Body of pancreas (tissue), 4 donors: Measurements from ENCODE around the gene UBASH3A. TPM values are rescaled to one million over a fixed set of nuclear protein-coding genes. Genes with fewer than 3 reads are reported as not detected.
A peak's percentile ranks its signal among the peaks of the same experiment; 100 is the strongest.

Experiments used
- ATAC-seq: fragments of 150-250 bp; one replicate; pipeline ENCODE4 v1.9.1; 2016
- DNase-seq, 4 donors: peaks; one replicate each; pipeline ENCODE4 v3.0.0-alpha.2; 2019
- H3K27ac ChIP-seq, 4 donors: fragments of 200-600 bp; sonication (generic); 1 replicate in 3 of 4; 2 replicates in 1 of 4; pipeline versions ENCODE4 v1.5.1 to v1.6.1; 2016 to 2019; ENCODE audit warnings: mild to moderate bottlenecking in 1 of 4, mixed read lengths in 1 of 4, moderate library complexity in 1 of 4
- H3K27me3 ChIP-seq, 2 donors: fragments of 200-600 bp; sonication (generic); one replicate each; pipeline ENCODE4 v1.6.0; 2016; ENCODE audit warnings: mild to moderate bottlenecking in 1 of 2
- H3K36me3 ChIP-seq, 2 donors: fragments of 200-600 bp; sonication (generic); replicated peaks in 1 of 2; 2 replicates each; pipeline ENCODE4 v1.5.1; 2016; ENCODE audit warnings: low read depth in 2 of 2; ENCODE audit not compliant: insufficient read depth in 1 of 2
- H3K4me1 ChIP-seq: fragments of 200-600 bp; sonication (generic); one replicate; pipeline ENCODE4 v1.6.0; 2016
- H3K4me3 ChIP-seq, 2 donors: fragments of 200-600 bp; sonication (generic); 1 replicate in 1 of 2; 2 replicates in 1 of 2; pipeline ENCODE4 v1.5.1; 2016 to 2019
- H3K9me3 ChIP-seq, 3 donors: fragments of 200-600 bp; sonication (generic); 1 replicate in 2 of 3; 2 replicates in 1 of 3; pipeline ENCODE4 v1.5.1; 2016
- CTCF ChIP-seq, 7 experiments: fragments of 450-650 bp in 4 of 7; fragments of 200-600 bp in 3 of 7; sonication (generic) in 3 of 7; IDR thresholded peaks; one replicate each; pipeline ENCODE4 v1.5.1; 2016 to 2019; ENCODE audit warnings: antibody characterized with exemption in 7 of 7
- POLR2A ChIP-seq, 3 donors: fragments of 450-650 bp; IDR thresholded peaks; one replicate each; pipeline ENCODE4 v1.6.1; 2016; ENCODE audit warnings: antibody characterized with exemption in 3 of 3, mild to moderate bottlenecking in 2 of 3
- whole genome bisulfite sequencing, 2 donors: methylation state at CpG; one replicate each; pipeline ENCODE4 v1.1.5; 2017; 5-methylcytosine and 5-hydroxymethylcytosine counted together
- intact Hi-C: fragments of 100-400 bp; cut with DNase I; formaldehyde crosslinking; loops from one replicate; pipeline ENCODE4 v1.15.1; 2023
- total RNA-seq, 2 donors: library from RNA; depleted of rRNA; stranded (reverse); fragments of >200 nt; gene quantifications; one replicate each; pipeline ENCODE4 v1.1.0, GENCODE V29; 2016

The UBASH3A gene
- total RNA-seq, 2 donors from 2014 or later = 0.26 TPM; not detected in 1

GRCh38 chr21:42376338-42376982 is 27.2 kb upstream of the UBASH3A start:
- intact Hi-C loops = no loop called here
- Histone ChIP-seq H3K4me3 (no peak overlapping the region), H3K27me3 (no peaks in the 10 kb centered on the region), H3K27ac (no peak overlapping the region), H3K4me1 (peaks cover 4% of the 10 kb centered on the region), H3K36me3 (no peaks in the 10 kb centered on the region), H3K9me3 (no peaks in the 10 kb centered on the region)
- peak in 3 of 4 donors; percentile 30 to 43 (median 43) for DNase-seq
- 38 to 54% methylated on average over 27 to 32 of the region's 32 CpGs for WGBS, 2 donors
- TF ChIP-seq POLR2A (IDR thresholded peaks at IDR 0.05) (no peak), CTCF (IDR thresholded peaks at IDR 0.05) (no peak)
- ATAC-seq = peak; percentile 56

GRCh38 chr21:42377211-42377950 is 26.3 kb upstream of the UBASH3A start:
- Histone ChIP-seq H3K27ac (no peak overlapping the region), H3K36me3 (no peaks in the 10 kb centered on the region), H3K4me3 (no peak overlapping the region), H3K9me3 (no peaks in the 10 kb centered on the region), H3K4me1 (peaks cover 4% of the 10 kb centered on the region), H3K27me3 (no peaks in the 10 kb centered on the region)
- intact Hi-C loops = no loop called here
- WGBS, 2 donors = 78 to 82% methylated on average over 23 to 24 of the region's 24 CpGs
- DNase-seq (no peak), ATAC-seq (no peak)
- TF ChIP-seq POLR2A (IDR thresholded peaks at IDR 0.05) = no peak
- TF ChIP-seq CTCF (IDR thresholded peaks at IDR 0.05) = no peak

- Histone ChIP-seq H3K9me3 (no peaks in the 10 kb centered on the region), H3K4me1 (peaks cover 4% of the 10 kb centered on the region), H3K27me3 (no peaks in the 10 kb centered on the region), H3K4me3 (no peak overlapping the region), H3K36me3 (no peaks in the 10 kb centered on the region), H3K27ac (no peak overlapping the region)
- TF ChIP-seq POLR2A (IDR thresholded peaks at IDR 0.05) (no peak), CTCF (IDR thresholded peaks at IDR 0.05) (no peak)
- intact Hi-C loops = no loop called here
- ATAC-seq (no peak), DNase-seq (no peak)
- WGBS, 2 donors = 64 to 81% methylated on average over 5 of the region's 5 CpGs
Measured at GRCh38 chr21:42377951-42378340, 25.8 kb upstream of the UBASH3A start.

- no peak overlapping the region for H3K27ac ChIP-seq
- 64 to 78% methylated on average over 8 of the region's 8 CpGs for WGBS, 2 donors
- H3K27me3 ChIP-seq = no peaks in the 10 kb centered on the region
- peaks cover 4% of the 10 kb centered on the region for H3K4me1 ChIP-seq
- intact Hi-C loops = no loop called here
- H3K9me3 ChIP-seq = no peaks in the 10 kb centered on the region
- no peak overlapping the region for H3K4me3 ChIP-seq
- ATAC-seq = no peak
- no peaks in the 10 kb centered on the region for H3K36me3 ChIP-seq
- no peak for DNase-seq
- no peak for TF ChIP-seq POLR2A (IDR thresholded peaks at IDR 0.05)
- no peak for TF ChIP-seq CTCF (IDR thresholded peaks at IDR 0.05)
Measured at GRCh38 chr21:42378418-42378817, 25.3 kb upstream of the UBASH3A start.
